A549 (cell line): ENCODE measurements around the gene SSC5D. TPM values are rescaled to one million over a fixed set of nuclear protein-coding genes. Genes with fewer than 3 reads are reported as not detected.
A peak's percentile ranks its signal among the peaks of the same experiment; 100 is the strongest.

ENCODE experiments used
- ATAC-seq, 2 experiments: fragments of 200-7000 bp in 1 of 2; fragments of >200 bp in 1 of 2; cut with Nextera tagmentation in 1 of 2; cut with Tn5 transposase in 1 of 2; 3 replicates each; pipeline versions ENCODE4 v1.8.0 to v1.9.1; 2018 to 2020; ENCODE audit warnings: mild to moderate bottlenecking in 1 of 2, moderate library complexity in 1 of 2
- CTCF ChIA-PET: fragments of 300-600 bp; sonication (Branson Sonifier 250); formaldehyde crosslinking; extraction: SDS; loops from one replicate; lab custom pipeline; 2021; ENCODE audit warnings: antibody characterized with exemption, inconsistent platforms; lab: Yijun Ruan, JAX
- POLR2A ChIA-PET: fragments of 350-600 bp; formaldehyde crosslinking; extraction: SDS; loops from one replicate; lab custom pipeline; 2021; ENCODE audit warnings: antibody characterized with exemption, inconsistent platforms; lab: Yijun Ruan, JAX
- DNase-seq, 2 experiments: peaks; one replicate each; pipeline versions ENCODE4 v3.0.0 to v3.0.0-alpha.2; 2011 to 2016; ENCODE audit warnings: low read depth in 1 of 2, low spot score in 1 of 2
- FAIRE-seq: peaks from 2 replicates; lab custom pipeline; 2011; peaks lifted over from hg19 to GRCh38; lab: Jason Lieb, UNC
- H3K27ac ChIP-seq, 2 experiments: fragments of >200 bp; sonication (Bioruptor Twin); formaldehyde crosslinking; 3 replicates each; pipeline ENCODE4 v1.5.1; 2016 to 2017
- H3K4me1 ChIP-seq: fragments of >200 bp; sonication (Bioruptor Twin); formaldehyde crosslinking; 3 replicates; pipeline ENCODE4 v1.6.1; 2016
- H3K4me2 ChIP-seq: fragments of >200 bp; sonication (Bioruptor Twin); formaldehyde crosslinking; 3 replicates; pipeline ENCODE4 v1.6.1; 2016
- H3K4me3 ChIP-seq: fragments of >200 bp; sonication (Bioruptor Twin); formaldehyde crosslinking; 3 replicates; pipeline ENCODE4 v1.5.1; 2016
- H3K9me3 ChIP-seq: fragments of >200 bp; sonication (Bioruptor Twin); formaldehyde crosslinking; 3 replicates; pipeline ENCODE4 v1.6.1; 2016
- ATOH8 ChIP-seq: fragments of 250-450 bp; sonication (Bioruptor Pico); IDR thresholded peaks from 2 replicates; pipeline ENCODE4 v1.5.0; 2020; ENCODE audit warnings: low read depth, mild to moderate bottlenecking, moderate library complexity
- BCL3 ChIP-seq: fragments of >200 bp; sonication (Bioruptor Twin); formaldehyde crosslinking; IDR thresholded peaks from 3 replicates; pipeline ENCODE4 v1.6.1; 2016
- BHLHE40 ChIP-seq: IDR thresholded peaks from 2 replicates; pipeline ENCODE4 v1.6.1; 2012; ENCODE audit warnings: low read depth, low read length, inconsistent platforms
- CBX2 ChIP-seq: fragments of 200-600 bp; sonication (generic); IDR thresholded peaks from 2 replicates; pipeline ENCODE4 v1.6.1; 2016; ENCODE audit warnings: low read depth, mild to moderate bottlenecking, borderline replicate concordance
- FOSB ChIP-seq: fragments of 250-450 bp; sonication (Bioruptor Pico); IDR thresholded peaks from 2 replicates; pipeline ENCODE4 v1.5.0; 2020; ENCODE audit warnings: mild to moderate bottlenecking, moderate library complexity
- GATA3 ChIP-seq: IDR thresholded peaks from 2 replicates; pipeline ENCODE4 v1.6.1; 2012; ENCODE audit warnings: borderline replicate concordance
- HOXB13 ChIP-seq: fragments of 250-450 bp; sonication (Bioruptor Pico); IDR thresholded peaks from 2 replicates; pipeline ENCODE4 v1.5.0; 2020; ENCODE audit warnings: low read depth, mild to moderate bottlenecking, moderate library complexity
- JUN ChIP-seq, 2 experiments: fragments of >200 bp; sonication (Bioruptor Twin); formaldehyde crosslinking; IDR thresholded peaks; 2 replicates in 1 of 2; 3 replicates in 1 of 2; pipeline ENCODE4 v1.6.1; 2016 to 2017
- JUNB ChIP-seq: fragments of >200 bp; sonication (Bioruptor Twin); formaldehyde crosslinking; IDR thresholded peaks from 2 replicates; pipeline ENCODE4 v1.6.1; 2016
- MAX ChIP-seq: IDR thresholded peaks from 2 replicates; pipeline ENCODE4 v1.6.1; 2012
- MYC ChIP-seq: IDR thresholded peaks from 2 replicates; pipeline ENCODE4 v1.6.1; 2012; ENCODE audit warnings: mild to moderate bottlenecking, inconsistent platforms, low read length, improper control_type of control experiment, borderline replicate concordance
- NFE2L2 ChIP-seq: fragments of 150-350 bp; conservative IDR thresholded peaks from 2 replicates; pipeline ENCODE4 v1.6.1; 2014; ENCODE audit warnings: low read length
- NPAS2 ChIP-seq: fragments of 250-450 bp; sonication (Bioruptor Pico); IDR thresholded peaks from 2 replicates; pipeline ENCODE4 v1.8.0; 2022; ENCODE audit warnings: mild to moderate bottlenecking, moderate library complexity, borderline replicate concordance
- NR3C1 ChIP-seq: fragments of >200 bp; sonication (Bioruptor Twin); formaldehyde crosslinking; IDR thresholded peaks from 3 replicates; pipeline ENCODE4 v1.6.1; 2017
- PHF8 ChIP-seq: fragments of 200-600 bp; sonication (generic); IDR thresholded peaks from 2 replicates; pipeline ENCODE4 v1.6.1; 2016; ENCODE audit warnings: low read depth, mild to moderate bottlenecking, antibody characterized with exemption, moderate library complexity, borderline replicate concordance
- REST ChIP-seq: fragments of 200-600 bp; sonication (generic); IDR thresholded peaks from 2 replicates; pipeline ENCODE4 v1.6.1; 2016; ENCODE audit warnings: antibody characterized with exemption, mild to moderate bottlenecking, moderate library complexity
- RNF2 ChIP-seq: fragments of 200-600 bp; sonication (generic); IDR thresholded peaks from 2 replicates; pipeline ENCODE4 v1.6.1; 2016; ENCODE audit warnings: low read depth, mild to moderate bottlenecking, antibody characterized with exemption, moderate library complexity, borderline replicate concordance
- TFCP2L1 ChIP-seq: fragments of 250-450 bp; sonication (Bioruptor Pico); IDR thresholded peaks from 2 replicates; pipeline ENCODE4 v1.5.0; 2021; ENCODE audit warnings: mild to moderate bottlenecking
- ZFP36 ChIP-seq: fragments of 450-650 bp; IDR thresholded peaks from 2 replicates; pipeline ENCODE4 v1.6.1; 2014; ENCODE audit warnings: borderline replicate concordance; ENCODE audit not compliant: partially characterized antibody
- WGBS: methylation state at CpG from one replicate; pipeline ENCODE4 v1.1.6; 2017; ENCODE audit errors: missing lambda C conversion rate; 5-methylcytosine and 5-hydroxymethylcytosine counted together
- polyA plus RNA-seq, 4 experiments: library from polyadenylated mRNA; depleted of rRNA in 3 of 4; stranded (reverse); fragments of >200 nt; fragmentation: RNase III in 1 of 4; extraction: RNeasy Plus Mini Kit Qiagen cat#74134 plus additional on column Dnase treatment in 1 of 4; gene quantifications; 2 replicates in 3 of 4; 3 replicates in 1 of 4; pipeline ENCODE4 v1.2.3, GENCODE V29; 2011 to 2017

Gene SSC5D
- polyA plus RNA-seq, 2 of the 4 experiments (the other 2 are of a cell fraction): 0.22 to 1.5 TPM

- WGBS: 88% methylated on average over 40 of the region's 52 CpGs
- ATAC-seq (peak in 1 of 2 experiments; percentile 2; a peak in 1 of 6 replicates), DNase-seq (no peak)
- POLR2A ChIA-PET: interaction anchor here (2.9 kb wide), 1 partner anchor 14 kb away, joined by 7 read pairs; the partner anchor contains the start of gene ZNF628
- Histone ChIP-seq H3K9me3 (no peaks in the 10 kb centered on the region), H3K27ac (no peak overlapping the region)
- no peak for TF ChIP-seq BCL3
- TF ChIP-seq, all 56 proteins: peak for 0
- Histone ChIP-seq H3K4me3 (no peak overlapping the region), H3K4me2 (no peak overlapping the region), H3K4me1 (peaks cover 61% of the 10 kb centered on the region)
- CTCF ChIA-PET: interaction anchor here (0.6 to 17.3 kb wide), 12 partner anchors 12 to 350 kb away, joined by 3 to 219 read pairs (median 5); no protein-coding TSS in a partner anchor
- FAIRE-seq: no peak
Observed at GRCh38 chr19:55490478-55491432, 2.5 kb downstream of the SSC5D start.

DNA sequence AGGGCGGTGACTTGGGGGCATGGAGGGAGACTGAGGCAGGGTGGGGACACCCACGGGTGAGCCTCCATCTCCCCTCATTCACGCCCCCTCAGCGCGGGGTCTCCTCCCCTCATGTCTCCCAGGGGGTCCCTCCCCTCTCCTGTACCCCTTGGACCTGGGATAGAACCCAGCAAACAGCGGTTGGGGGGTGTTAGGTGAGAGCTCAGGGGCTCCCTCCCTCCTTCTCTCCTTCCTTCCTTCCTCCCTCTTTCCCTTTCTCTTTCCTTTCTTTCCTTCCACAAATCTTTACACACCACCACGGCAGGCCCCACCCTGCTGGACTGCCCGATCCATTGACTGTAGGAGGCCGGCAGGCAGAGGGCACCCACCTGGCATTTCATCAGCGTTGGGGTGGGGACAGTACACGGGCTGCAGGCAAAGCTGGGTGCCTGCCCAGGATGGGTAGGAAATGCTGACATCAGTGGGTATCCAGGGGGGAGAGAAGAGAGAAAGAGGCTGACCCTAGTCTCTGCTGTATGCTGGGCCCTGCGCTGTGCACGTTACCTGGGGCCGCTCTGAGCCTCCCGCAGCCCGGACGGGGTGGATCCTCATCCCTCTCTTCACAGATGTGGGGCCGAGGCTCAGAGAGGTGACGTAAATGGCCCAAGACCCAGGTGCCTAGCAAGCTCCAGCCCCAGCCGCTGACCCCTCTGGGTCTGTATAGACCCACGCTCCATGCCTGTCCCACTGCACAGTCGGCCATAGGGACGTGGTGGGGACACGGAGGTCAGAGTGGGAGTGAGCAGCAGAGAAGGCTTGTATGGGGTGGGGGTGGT lies 3.5 kb downstream of the SSC5D start:
- POLR2A ChIA-PET: interaction anchor here (2.9 kb wide), 1 partner anchor 15 kb away, joined by 7 read pairs; the partner anchor contains the start of gene ZNF628
- H3K4me1 ChIP-seq: peaks cover 51% of the 10 kb centered on the region

More for the DNA sequence above, 3.5 kb downstream of the SSC5D start:
- ATAC-seq: peak in 1 of 2 experiments; percentile 2; a peak in 1 of 6 replicates
- 72% methylated on average over 24 of the region's 24 CpGs for WGBS
- 0 out of 6 replicates have a peak overlapping the region, but pooled peaks of 1 of the 2 experiments have one; percentile 4 for H3K27ac ChIP-seq
- DNase-seq: no peak
- CTCF ChIA-PET: interaction anchor here (0.6 to 17.3 kb wide), 12 partner anchors 12 to 351 kb away, joined by 3 to 219 read pairs (median 6); no protein-coding TSS in a partner anchor
- no peak for FAIRE-seq
- H3K4me3 ChIP-seq: no peak overlapping the region
- H3K4me2 ChIP-seq: no peak overlapping the region
- no peaks in the 10 kb centered on the region for H3K9me3 ChIP-seq
- TF ChIP-seq PHF8 (no peak), MYC (no peak), TFCP2L1 (CRISPR knock-in tag) (no peak), NR3C1 (no peak), ATOH8 (CRISPR knock-in tag) (no peak), ZFP36 (no peak), CBX2 (no peak), REST (no peak), JUN (IDR thresholded peaks at IDR 0.05) (no peak), FOSB (CRISPR knock-in tag) (no peak), JUNB (no peak), GATA3 (no peak), NFE2L2 (no peak), BCL3 (no peak), BHLHE40 (no peak), MAX (no peak), RNF2 (no peak), HOXB13 (CRISPR knock-in tag) (no peak), NPAS2 (no peak)
